HepG2 (cell line): ENCODE data around the gene KLHL18. TPM values are rescaled to one million over a fixed set of nuclear protein-coding genes. Genes with fewer than 3 reads are reported as not detected.

ENCODE experiments used
- ATAC-seq: fragments of 200-7000 bp; cut with Tn5 transposase; 3 replicates; pipeline ENCODE4 v1.9.1; 2020; ENCODE audit warnings: mild to moderate bottlenecking, moderate library complexity
- BruUV-seq: library from RNA; stranded (reverse); fragments of 400-500 nt; replicated peaks from 2 replicates; lab custom pipeline; 2021; lab: Mats Ljungman, UMichigan
- CTCF ChIA-PET: fragments of 300-600 bp; formaldehyde crosslinking; extraction: SDS; loops from one replicate; lab custom pipeline; 2021; ENCODE audit warnings: low total read pairs, inconsistent platforms, low intra/inter-chr PET ratio; lab: Yijun Ruan, JAX
- POLR2A ChIA-PET: fragments of 350-600 bp; sonication (Branson Sonifier 250); formaldehyde crosslinking; loops from one replicate; lab custom pipeline; 2020; ENCODE audit warnings: antibody characterized with exemption, inconsistent platforms; lab: Yijun Ruan, JAX
- DNase-seq: peaks from one replicate; pipeline ENCODE4 v3.0.0-alpha.2; 2015; ENCODE audit warnings: low spot score
- FAIRE-seq: peaks from 3 replicates; lab custom pipeline; 2011; peaks lifted over from hg19 to GRCh38; lab: Jason Lieb, UNC
- H2AFZ ChIP-seq: one replicate; pipeline ENCODE4 v1.6.1; 2011; ENCODE audit warnings: low read length, inconsistent platforms
- H3K27ac ChIP-seq: fragments of 300-600 bp; 3 replicates; pipeline ENCODE4 v1.8.0; 2011; ENCODE audit warnings: mixed run types, mild to moderate bottlenecking, mixed read lengths, low read length, inconsistent platforms; ENCODE audit not compliant: insufficient read depth; ENCODE audit errors: extremely low read length
- H3K27me3 ChIP-seq, 2 experiments: fragments of 200-600 bp in 1 of 2; 2 replicates in 1 of 2; 3 replicates in 1 of 2; pipeline versions ENCODE4 v1.6.0 to v1.8.0; 2011; ENCODE audit warnings: low read length in 2 of 2, mild to moderate bottlenecking in 2 of 2, moderate library complexity in 2 of 2, inconsistent platforms in 1 of 2; ENCODE audit not compliant: insufficient read depth in 2 of 2, control insufficient read depth in 1 of 2
- H3K36me3 ChIP-seq, 2 experiments: fragments of 200-600 bp in 1 of 2; replicated peaks in 1 of 2; 2 replicates in 1 of 2; 3 replicates in 1 of 2; pipeline versions ENCODE4 v1.5.1 to v1.8.0; 2011; ENCODE audit warnings: low read length in 2 of 2, inconsistent platforms in 1 of 2; ENCODE audit not compliant: insufficient read depth in 2 of 2, control insufficient read depth in 1 of 2
- H3K4me1 ChIP-seq: 2 replicates; pipeline ENCODE4 v1.5.1; 2012; ENCODE audit warnings: low read length, inconsistent platforms; ENCODE audit not compliant: insufficient read depth
- H3K4me2 ChIP-seq: 2 replicates; pipeline ENCODE4 v1.6.0; 2011; ENCODE audit warnings: low read depth, low read length, inconsistent platforms
- H3K4me3 ChIP-seq, 3 experiments: fragments of 200-600 bp in 1 of 3; sonication (generic), shearing (Covaris generic) in 1 of 3; replicated peaks in 1 of 3; 2 replicates each; pipeline ENCODE4 v1.5.1; 2011 to 2016; ENCODE audit warnings: low read length in 3 of 3, inconsistent platforms in 2 of 3, low read depth in 2 of 3, mild to moderate bottlenecking in 2 of 3, control low read depth in 1 of 3, mixed read lengths in 1 of 3; ENCODE audit not compliant: insufficient read depth in 1 of 3
- H3K79me2 ChIP-seq: one replicate; pipeline ENCODE4 v1.6.1; 2011; ENCODE audit warnings: low read length, inconsistent platforms; ENCODE audit not compliant: insufficient read depth
- H3K9ac ChIP-seq: 2 replicates; pipeline ENCODE4 v1.6.0; 2011; ENCODE audit warnings: mild to moderate bottlenecking, low read depth, low read length, inconsistent platforms; ENCODE audit not compliant: insufficient read depth
- H3K9me3 ChIP-seq: 2 replicates; pipeline ENCODE4 v1.5.1; 2012; ENCODE audit warnings: mild to moderate bottlenecking, low read length
- H4K20me1 ChIP-seq: 2 replicates; pipeline ENCODE4 v1.6.0; 2011; ENCODE audit warnings: inconsistent platforms, mild to moderate bottlenecking, low read length, moderate library complexity; ENCODE audit not compliant: insufficient read depth
- AGO2 ChIP-seq: fragments of 200-400 bp; formaldehyde crosslinking; optimal IDR thresholded peaks from 2 replicates; pipeline ENCODE3; 2017; ENCODE audit warnings: mild to moderate bottlenecking, low read depth, low read length, moderate library complexity
- PCBP1 ChIP-seq: fragments of 200-400 bp; formaldehyde crosslinking; IDR thresholded peaks from 2 replicates; pipeline ENCODE4 v1.6.1; 2017; ENCODE audit warnings: mild to moderate bottlenecking, low read depth, low read length, borderline replicate concordance
- STAT5B ChIP-seq: sonication (generic); formaldehyde crosslinking; IDR thresholded peaks from 2 replicates; pipeline ENCODE4 v1.4.0; 2020; ENCODE audit warnings: missing genetic modification reagents
- WIZ ChIP-seq: sonication (generic); formaldehyde crosslinking; IDR thresholded peaks from 2 replicates; pipeline ENCODE4 v1.5.1; 2020; ENCODE audit warnings: mild to moderate bottlenecking, missing genetic modification reagents
- ZFP36L1 ChIP-seq: sonication (generic); formaldehyde crosslinking; IDR thresholded peaks from 2 replicates; pipeline ENCODE4 v1.8.0; 2022; ENCODE audit warnings: mild to moderate bottlenecking, missing genetic modification reagents, moderate library complexity
- ZNF253 ChIP-seq: sonication (generic); formaldehyde crosslinking; IDR thresholded peaks from 2 replicates; pipeline ENCODE4 v1.8.0; 2022; ENCODE audit warnings: mild to moderate bottlenecking, missing genetic modification reagents, borderline replicate concordance
- ZNF670 ChIP-seq: sonication (generic); formaldehyde crosslinking; IDR thresholded peaks from 2 replicates; pipeline ENCODE4 v1.8.0; 2022; ENCODE audit warnings: mild to moderate bottlenecking, missing genetic modification reagents, borderline replicate concordance
- ZNF747 ChIP-seq: sonication (generic); formaldehyde crosslinking; IDR thresholded peaks from 2 replicates; pipeline ENCODE4 v1.8.1; 2023; ENCODE audit warnings: missing genetic modification reagents, mild to moderate bottlenecking, borderline replicate concordance
- ZNF850 ChIP-seq: sonication (generic); formaldehyde crosslinking; conservative IDR thresholded peaks from 2 replicates; pipeline ENCODE4 v1.9.0; 2021; ENCODE audit warnings: mild to moderate bottlenecking, missing genetic modification reagents
- ZSCAN29 ChIP-seq: sonication (generic); formaldehyde crosslinking; conservative IDR thresholded peaks from 2 replicates; pipeline ENCODE4 v1.4.0; 2020; ENCODE audit warnings: mild to moderate bottlenecking, missing genetic modification reagents
- WGBS: methylation state at CpG from one replicate; pipeline ENCODE4 v1.1.6; 2017; ENCODE audit warnings: low lambda C conversion rate; 5-methylcytosine and 5-hydroxymethylcytosine counted together
- in situ Hi-C: cut with HindIII; loops from 2 replicates; pipeline ENCODE4 v1.10.0; 2017; ENCODE audit warnings: low pct_unique_long_range_greater_than_20kb; ENCODE audit not compliant: extremely low pct_ligation_motif_present
- intact Hi-C: fragments of 100-400 bp; cut with micrococcal nuclease; formaldehyde crosslinking; loops from one replicate; pipeline ENCODE4 v1.10.0; 2022; ENCODE audit not compliant: unreplicated experiment
- polyA plus RNA-seq, 8 experiments: library from polyadenylated mRNA; depleted of rRNA in 3 of 8; stranded (reverse) in 7 of 8; unstranded in 1 of 8; fragments of >200 nt; fragmentation: Illumina TruSeq in 4 of 8; extraction: Trizol in 4 of 8; gene quantifications; 2 replicates each; pipeline versions ENCODE4 v1.2.1 to v1.2.3, GENCODE V29; 2011 to 2016; ENCODE audit warnings: low read depth in 4 of 8, missing spikeins in 1 of 8, mixed read lengths in 1 of 8; ENCODE audit not compliant: insufficient read depth in 1 of 8
- total RNA-seq, 5 experiments: library from RNA; depleted of rRNA; stranded (reverse); fragments of >200 nt; fragmentation: Illumina TruSeq; extraction: Trizol; gene quantifications; 2 replicates each; pipeline ENCODE4 v1.2.3, GENCODE V29; 2016; ENCODE audit warnings: low read depth in 1 of 5
- TF ChIP-seq, protein P1 (sequence below): sonication (generic); formaldehyde crosslinking; IDR thresholded peaks from 2 replicates; pipeline ENCODE4 v1.5.0; 2020; ENCODE audit warnings: mild to moderate bottlenecking, missing genetic modification reagents, moderate library complexity
- TF ChIP-seq, protein P2 (sequence below): IDR thresholded peaks from 2 replicates; pipeline ENCODE4 v1.6.1; 2016

The KLHL18 gene
- total and polyA plus RNA-seq, 2 of the 13 experiments (the other 11 are each of a cell fraction or from before 2014, with no cell fraction given): 17.5 to 18.8 TPM

DNA sequence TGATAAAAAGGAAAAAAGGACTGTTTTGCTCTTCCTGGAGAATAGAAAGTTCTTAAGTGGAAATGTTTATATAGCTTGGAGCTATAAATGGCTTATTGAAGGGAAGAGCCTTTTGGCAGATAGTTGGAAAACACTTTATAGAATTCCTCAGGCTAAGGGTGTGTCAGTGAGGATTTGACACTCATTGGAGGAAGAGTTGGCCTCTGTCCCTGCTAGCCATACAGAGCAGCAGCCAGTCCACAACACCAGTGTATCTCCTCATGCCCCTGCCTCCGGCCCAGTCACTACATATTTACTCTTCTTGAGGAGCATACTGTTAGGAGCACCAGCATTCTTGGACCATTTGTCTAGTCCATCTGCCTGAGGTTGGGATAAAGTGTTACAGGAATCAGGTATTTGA, 36.2 kb downstream of the KLHL18 start:
- Histone ChIP-seq H3K4me1 (peaks cover 6% of the 10 kb centered on the region), H3K9me3 (no peaks in the 10 kb centered on the region), H3K4me3 (no peak overlapping the region), H2AFZ (no peak overlapping the region), H3K36me3 (peaks cover 15 to 42% of the 10 kb centered on the region in 2 experiments), H3K9ac (no peak overlapping the region), H3K4me2 (no peak overlapping the region), H3K27me3 (no peaks in the 10 kb centered on the region; a peak in 1 of 5 replicates), H3K79me2 (no peaks in the 10 kb centered on the region), H4K20me1 (no peaks in the 10 kb centered on the region), H3K27ac (no peak overlapping the region)
- ChIA-PET POLR2A (no interaction called here), CTCF (no interaction called here)
- FAIRE-seq (no peak), DNase-seq (no peak), ATAC-seq (no peak)
- no TSS peak for BruUV-seq
- intact Hi-C loops (no loop called here), in situ Hi-C loops (no loop called here)
- TF ChIP-seq ZNF850 (CRISPR knock-in tag) (no peak), ZFP36L1 (CRISPR knock-in tag) (no peak), STAT5B (no peak), AGO2 (no peak), ZNF253 (CRISPR knock-in tag) (no peak), WIZ (no peak), PCBP1 (no peak), ZSCAN29 (no peak), ZNF747 (CRISPR knock-in tag) (no peak), ZNF670 (CRISPR knock-in tag) (no peak)
- TF ChIP-seq, protein P1, sequence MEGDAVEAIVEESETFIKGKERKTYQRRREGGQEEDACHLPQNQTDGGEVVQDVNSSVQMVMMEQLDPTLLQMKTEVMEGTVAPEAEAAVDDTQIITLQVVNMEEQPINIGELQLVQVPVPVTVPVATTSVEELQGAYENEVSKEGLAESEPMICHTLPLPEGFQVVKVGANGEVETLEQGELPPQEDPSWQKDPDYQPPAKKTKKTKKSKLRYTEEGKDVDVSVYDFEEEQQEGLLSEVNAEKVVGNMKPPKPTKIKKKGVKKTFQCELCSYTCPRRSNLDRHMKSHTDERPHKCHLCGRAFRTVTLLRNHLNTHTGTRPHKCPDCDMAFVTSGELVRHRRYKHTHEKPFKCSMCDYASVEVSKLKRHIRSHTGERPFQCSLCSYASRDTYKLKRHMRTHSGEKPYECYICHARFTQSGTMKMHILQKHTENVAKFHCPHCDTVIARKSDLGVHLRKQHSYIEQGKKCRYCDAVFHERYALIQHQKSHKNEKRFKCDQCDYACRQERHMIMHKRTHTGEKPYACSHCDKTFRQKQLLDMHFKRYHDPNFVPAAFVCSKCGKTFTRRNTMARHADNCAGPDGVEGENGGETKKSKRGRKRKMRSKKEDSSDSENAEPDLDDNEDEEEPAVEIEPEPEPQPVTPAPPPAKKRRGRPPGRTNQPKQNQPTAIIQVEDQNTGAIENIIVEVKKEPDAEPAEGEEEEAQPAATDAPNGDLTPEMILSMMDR (CRISPR knock-in tag): no peak
- TF ChIP-seq, protein P2, sequence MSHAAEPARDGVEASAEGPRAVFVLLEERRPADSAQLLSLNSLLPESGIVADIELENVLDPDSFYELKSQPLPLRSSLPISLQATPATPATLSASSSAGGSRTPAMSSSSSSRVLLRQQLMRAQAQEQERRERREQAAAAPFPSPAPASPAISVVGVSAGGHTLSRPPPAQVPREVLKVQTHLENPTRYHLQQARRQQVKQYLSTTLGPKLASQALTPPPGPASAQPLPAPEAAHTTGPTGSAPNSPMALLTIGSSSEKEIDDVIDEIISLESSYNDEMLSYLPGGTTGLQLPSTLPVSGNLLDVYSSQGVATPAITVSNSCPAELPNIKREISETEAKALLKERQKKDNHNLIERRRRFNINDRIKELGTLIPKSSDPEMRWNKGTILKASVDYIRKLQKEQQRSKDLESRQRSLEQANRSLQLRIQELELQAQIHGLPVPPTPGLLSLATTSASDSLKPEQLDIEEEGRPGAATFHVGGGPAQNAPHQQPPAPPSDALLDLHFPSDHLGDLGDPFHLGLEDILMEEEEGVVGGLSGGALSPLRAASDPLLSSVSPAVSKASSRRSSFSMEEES (CRISPR knock-in tag): no peak
- WGBS: 100% methylated on average over 1 of the region's 1 CpG
